ENCODE results near the gene FOLH1.

GRCh38 chr11:49208006-49208721 is at the start of gene FOLH1:
- TF ChIP-seq POLR2A (IDR thresholded peaks at IDR 0.05) = no peak
- TF ChIP-seq, protein P1, sequence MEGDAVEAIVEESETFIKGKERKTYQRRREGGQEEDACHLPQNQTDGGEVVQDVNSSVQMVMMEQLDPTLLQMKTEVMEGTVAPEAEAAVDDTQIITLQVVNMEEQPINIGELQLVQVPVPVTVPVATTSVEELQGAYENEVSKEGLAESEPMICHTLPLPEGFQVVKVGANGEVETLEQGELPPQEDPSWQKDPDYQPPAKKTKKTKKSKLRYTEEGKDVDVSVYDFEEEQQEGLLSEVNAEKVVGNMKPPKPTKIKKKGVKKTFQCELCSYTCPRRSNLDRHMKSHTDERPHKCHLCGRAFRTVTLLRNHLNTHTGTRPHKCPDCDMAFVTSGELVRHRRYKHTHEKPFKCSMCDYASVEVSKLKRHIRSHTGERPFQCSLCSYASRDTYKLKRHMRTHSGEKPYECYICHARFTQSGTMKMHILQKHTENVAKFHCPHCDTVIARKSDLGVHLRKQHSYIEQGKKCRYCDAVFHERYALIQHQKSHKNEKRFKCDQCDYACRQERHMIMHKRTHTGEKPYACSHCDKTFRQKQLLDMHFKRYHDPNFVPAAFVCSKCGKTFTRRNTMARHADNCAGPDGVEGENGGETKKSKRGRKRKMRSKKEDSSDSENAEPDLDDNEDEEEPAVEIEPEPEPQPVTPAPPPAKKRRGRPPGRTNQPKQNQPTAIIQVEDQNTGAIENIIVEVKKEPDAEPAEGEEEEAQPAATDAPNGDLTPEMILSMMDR (IDR thresholded peaks at IDR 0.05) = no peak

Data from heart left ventricle (tissue), 13 donors.